Liver (tissue), 9 donors: ENCODE measurements around the gene FH. TPM values are rescaled to one million over a fixed set of nuclear protein-coding genes. Genes with fewer than 3 reads are reported as not detected.

Source experiments
- DNase-seq: peaks from one replicate; pipeline ENCODE4 v3.0.0-alpha.2; 2017; ENCODE audit warnings: low spot score
- H3K27ac ChIP-seq, 2 donors: one replicate each; pipeline ENCODE4 v1.7.0; 2013; ENCODE audit warnings: inconsistent platforms in 2 of 2, low read length in 2 of 2, control low read depth in 1 of 2, low read depth in 1 of 2, mild to moderate bottlenecking in 1 of 2
- H3K27me3 ChIP-seq, 4 donors: one replicate each; pipeline versions ENCODE4 v1.6.1 to v1.7.0; 2013; ENCODE audit warnings: low read length in 3 of 4, inconsistent platforms in 1 of 4, mild to moderate bottlenecking in 1 of 4, moderate library complexity in 1 of 4; ENCODE audit not compliant: control insufficient read depth in 4 of 4, insufficient read depth in 4 of 4
- H3K36me3 ChIP-seq, 4 donors: one replicate each; pipeline versions ENCODE4 v1.6.1 to v1.7.0; 2013; ENCODE audit warnings: low read length in 3 of 4, mild to moderate bottlenecking in 3 of 4, low read depth in 1 of 4, moderate library complexity in 1 of 4; ENCODE audit not compliant: control insufficient read depth in 4 of 4, insufficient read depth in 3 of 4
- H3K4me1 ChIP-seq, 4 donors: one replicate each; pipeline versions ENCODE4 v1.6.1 to v1.7.0; 2013; ENCODE audit warnings: low read length in 3 of 4, mild to moderate bottlenecking in 3 of 4, moderate library complexity in 1 of 4; ENCODE audit not compliant: control insufficient read depth in 4 of 4, insufficient read depth in 4 of 4
- H3K4me3 ChIP-seq, 3 donors: one replicate each; pipeline versions ENCODE4 v1.6.1 to v1.7.0; 2013; ENCODE audit warnings: low read length in 3 of 3, control low read depth in 1 of 3, low read depth in 1 of 3, mild to moderate bottlenecking in 1 of 3
- H3K9ac ChIP-seq, 2 donors: one replicate each; pipeline ENCODE4 v1.7.0; 2013; ENCODE audit warnings: low read length in 2 of 2, mild to moderate bottlenecking in 2 of 2, moderate library complexity in 2 of 2, control low read depth in 1 of 2, low read depth in 1 of 2
- H3K9me3 ChIP-seq, 4 donors: one replicate each; pipeline versions ENCODE4 v1.6.1 to v1.7.0; 2013; ENCODE audit warnings: low read length in 3 of 4; ENCODE audit not compliant: control insufficient read depth in 4 of 4
- EGR1 ChIP-seq, 2 donors: IDR thresholded peaks; 2 replicates each; pipeline ENCODE4 v1.6.1; 2016 to 2018; ENCODE audit warnings: antibody characterized with exemption in 2 of 2, low read depth in 2 of 2
- FOXA1 ChIP-seq: IDR thresholded peaks from 2 replicates; pipeline ENCODE4 v1.6.1; 2016; ENCODE audit warnings: antibody characterized with exemption
- FOXA2 ChIP-seq: IDR thresholded peaks from 2 replicates; pipeline ENCODE4 v1.6.1; 2016; ENCODE audit warnings: antibody characterized with exemption
- GABPA ChIP-seq, 2 donors: IDR thresholded peaks in 1 of 2; conservative IDR thresholded peaks in 1 of 2; 2 replicates each; pipeline ENCODE4 v1.6.1; 2016; ENCODE audit warnings: antibody characterized with exemption in 2 of 2, mild to moderate bottlenecking in 1 of 2, moderate library complexity in 1 of 2
- HNF4A ChIP-seq, 2 donors: conservative IDR thresholded peaks; 2 replicates each; pipeline ENCODE4 v1.6.1; 2016; ENCODE audit warnings: antibody characterized with exemption in 2 of 2, mild to moderate bottlenecking in 2 of 2
- HNF4G ChIP-seq: IDR thresholded peaks from 2 replicates; pipeline ENCODE4 v1.6.1; 2016; ENCODE audit warnings: antibody characterized with exemption
- JUND ChIP-seq, 2 donors: IDR thresholded peaks; 2 replicates each; pipeline ENCODE4 v1.6.1; 2016; ENCODE audit warnings: antibody characterized with exemption in 2 of 2
- NR2F2 ChIP-seq: IDR thresholded peaks from 2 replicates; pipeline ENCODE4 v1.6.1; 2016; ENCODE audit warnings: antibody characterized with exemption
- RXRA ChIP-seq, 2 donors: IDR thresholded peaks; 2 replicates each; pipeline ENCODE4 v1.6.1; 2017 to 2018; ENCODE audit warnings: antibody characterized with exemption in 2 of 2, mild to moderate bottlenecking in 1 of 2
- SP1 ChIP-seq: IDR thresholded peaks from 2 replicates; pipeline ENCODE4 v1.6.1; 2018; ENCODE audit warnings: antibody characterized with exemption, mild to moderate bottlenecking
- TAF1 ChIP-seq: conservative IDR thresholded peaks from 2 replicates; pipeline ENCODE4 v1.6.1; 2016; ENCODE audit warnings: antibody characterized with exemption, mild to moderate bottlenecking
- WGBS: extraction: QIAGEN DNeasy Blood & Tissue Kit; methylation state at CpG from one replicate; pipeline ENCODE4 v1.1.7; 2013; 5-methylcytosine and 5-hydroxymethylcytosine counted together
- polyA plus RNA-seq, 2 donors: library from polyadenylated mRNA; stranded (reverse) in 1 of 2; unstranded in 1 of 2; fragments of 200-250 nt in 1 of 2; fragments of >200 nt in 1 of 2; fragmentation: Nextera tagmentation in 1 of 2; extraction: Ambion mirVana in 1 of 2; gene quantifications; one replicate each; pipeline versions ENCODE4 v1.2.1 to v1.2.3, GENCODE V29; 2013 to 2015
- total RNA-seq, 2 donors: library from RNA; depleted of rRNA; stranded (reverse); fragments of >200 nt; gene quantifications; one replicate each; pipeline ENCODE4 v1.2.3, GENCODE V29; 2014
- TF ChIP-seq, protein P1 (sequence below): IDR thresholded peaks from 2 replicates; pipeline ENCODE4 v1.6.1; 2016; ENCODE audit warnings: antibody characterized with exemption
- TF ChIP-seq, protein P2 (sequence below): IDR thresholded peaks from 2 replicates; pipeline ENCODE4 v1.6.1; 2016; ENCODE audit warnings: antibody characterized with exemption, mild to moderate bottlenecking
- TF ChIP-seq, protein P3 (sequence below): IDR thresholded peaks from 2 replicates; pipeline ENCODE4 v1.6.1; 2016; ENCODE audit warnings: antibody characterized with exemption
- donor health status: healthy.
- donor health status: healthy.
- donor health status: healthy.
- donor health status: healthy.
- donor health status: healthy.

The FH gene
- total and polyA plus RNA-seq, 4 donors = 68.3 to 145 (median 120) TPM

DNA sequence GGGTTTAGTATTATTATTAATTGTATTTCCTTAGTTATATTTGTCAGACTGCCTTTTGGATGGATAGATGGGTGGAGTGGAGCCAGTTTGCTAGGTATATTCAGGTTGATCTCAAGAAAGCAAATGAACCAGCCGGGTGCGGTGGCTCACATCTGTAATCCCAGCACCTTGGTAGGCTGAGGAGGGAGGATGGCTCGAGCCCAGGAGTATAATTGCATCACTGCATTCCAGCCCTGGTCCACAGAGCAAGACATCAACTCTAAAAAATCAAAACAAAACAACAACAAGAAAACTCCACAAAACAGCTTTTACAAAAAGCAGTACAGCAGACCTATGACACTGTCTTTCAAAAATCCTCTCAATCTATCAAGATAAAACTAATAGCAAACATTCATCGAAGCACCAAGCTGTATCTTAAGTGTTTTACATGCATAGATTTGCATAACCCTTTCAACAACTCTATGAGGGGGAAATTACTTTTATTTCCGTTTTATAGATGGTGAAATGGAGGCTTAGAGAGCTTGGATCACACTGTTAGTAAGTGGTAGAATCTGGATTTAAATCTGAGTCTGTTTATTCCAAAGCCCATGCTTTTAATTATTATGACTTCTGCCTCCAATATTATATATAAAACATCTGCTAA, 38.1 kb upstream of the FH start:
- DNase-seq = no peak
- no peak overlapping the region for H3K9ac ChIP-seq
- H3K27ac ChIP-seq = peak overlapping the region; percentile 41 to 51
- peak; percentile 17 to 29 for TF ChIP-seq HNF4A (conservative IDR thresholded peaks at IDR 0.05)
- TF ChIP-seq, protein P1, sequence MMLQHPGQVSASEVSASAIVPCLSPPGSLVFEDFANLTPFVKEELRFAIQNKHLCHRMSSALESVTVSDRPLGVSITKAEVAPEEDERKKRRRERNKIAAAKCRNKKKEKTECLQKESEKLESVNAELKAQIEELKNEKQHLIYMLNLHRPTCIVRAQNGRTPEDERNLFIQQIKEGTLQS = peak; percentile 49
- TF ChIP-seq GABPA (IDR thresholded peaks at IDR 0.05 in 1 of 2, conservative IDR thresholded peaks at IDR 0.05 in 1 of 2) = no peak
- TF ChIP-seq JUND (IDR thresholded peaks at IDR 0.05) = no peak
- no peak for TF ChIP-seq NR2F2
- H3K4me1 ChIP-seq = peaks cover 6 to 40% (median 37%) of the 10 kb centered on the region in 4 donors
- WGBS = 45% methylated on average over 5 of the region's 5 CpGs
- peaks cover 0 to 10% (median 5%) of the 10 kb centered on the region in 4 donors for H3K36me3 ChIP-seq
- H3K4me3 ChIP-seq = no peak overlapping the region
- no peaks in the 10 kb centered on the region for H3K9me3 ChIP-seq
- H3K27me3 ChIP-seq = no peaks in the 10 kb centered on the region

DNA sequence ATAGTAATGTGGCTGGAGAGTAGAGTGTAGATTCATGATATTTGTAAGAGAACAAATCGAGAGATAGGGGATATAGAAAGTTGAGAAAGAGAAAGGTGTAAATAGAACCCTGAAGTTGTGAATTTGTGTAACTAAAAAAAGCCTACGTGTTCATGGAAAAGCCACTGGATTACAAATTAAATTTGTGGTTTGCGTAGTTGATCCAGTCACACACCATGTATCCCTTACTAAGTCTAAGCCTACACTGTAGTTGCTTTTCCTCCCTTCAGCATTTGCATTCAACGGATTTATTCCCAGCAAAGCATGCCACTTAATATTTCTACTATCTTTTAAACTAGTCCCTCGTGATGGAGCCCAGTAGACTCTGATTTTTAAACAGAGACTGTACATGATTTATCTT, 37.5 kb upstream of the FH start:
- Histone ChIP-seq H3K27ac (no peak overlapping the region), H3K9me3 (no peaks in the 10 kb centered on the region), H3K9ac (no peak overlapping the region), H3K36me3 (peaks cover 0 to 9% (median 7%) of the 10 kb centered on the region in 4 donors), H3K27me3 (no peaks in the 10 kb centered on the region), H3K4me1 (peaks cover 6 to 40% (median 37%) of the 10 kb centered on the region in 4 donors), H3K4me3 (no peak overlapping the region)
- TF ChIP-seq, protein P2, sequence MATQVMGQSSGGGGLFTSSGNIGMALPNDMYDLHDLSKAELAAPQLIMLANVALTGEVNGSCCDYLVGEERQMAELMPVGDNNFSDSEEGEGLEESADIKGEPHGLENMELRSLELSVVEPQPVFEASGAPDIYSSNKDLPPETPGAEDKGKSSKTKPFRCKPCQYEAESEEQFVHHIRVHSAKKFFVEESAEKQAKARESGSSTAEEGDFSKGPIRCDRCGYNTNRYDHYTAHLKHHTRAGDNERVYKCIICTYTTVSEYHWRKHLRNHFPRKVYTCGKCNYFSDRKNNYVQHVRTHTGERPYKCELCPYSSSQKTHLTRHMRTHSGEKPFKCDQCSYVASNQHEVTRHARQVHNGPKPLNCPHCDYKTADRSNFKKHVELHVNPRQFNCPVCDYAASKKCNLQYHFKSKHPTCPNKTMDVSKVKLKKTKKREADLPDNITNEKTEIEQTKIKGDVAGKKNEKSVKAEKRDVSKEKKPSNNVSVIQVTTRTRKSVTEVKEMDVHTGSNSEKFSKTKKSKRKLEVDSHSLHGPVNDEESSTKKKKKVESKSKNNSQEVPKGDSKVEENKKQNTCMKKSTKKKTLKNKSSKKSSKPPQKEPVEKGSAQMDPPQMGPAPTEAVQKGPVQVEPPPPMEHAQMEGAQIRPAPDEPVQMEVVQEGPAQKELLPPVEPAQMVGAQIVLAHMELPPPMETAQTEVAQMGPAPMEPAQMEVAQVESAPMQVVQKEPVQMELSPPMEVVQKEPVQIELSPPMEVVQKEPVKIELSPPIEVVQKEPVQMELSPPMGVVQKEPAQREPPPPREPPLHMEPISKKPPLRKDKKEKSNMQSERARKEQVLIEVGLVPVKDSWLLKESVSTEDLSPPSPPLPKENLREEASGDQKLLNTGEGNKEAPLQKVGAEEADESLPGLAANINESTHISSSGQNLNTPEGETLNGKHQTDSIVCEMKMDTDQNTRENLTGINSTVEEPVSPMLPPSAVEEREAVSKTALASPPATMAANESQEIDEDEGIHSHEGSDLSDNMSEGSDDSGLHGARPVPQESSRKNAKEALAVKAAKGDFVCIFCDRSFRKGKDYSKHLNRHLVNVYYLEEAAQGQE = no peak
- TF ChIP-seq TAF1 (no peak), EGR1 (IDR thresholded peaks at IDR 0.05; ENCODE audit: low read depth in 2 of 2) (no peak), JUND (IDR thresholded peaks at IDR 0.05) (no peak), FOXA1 (no peak), FOXA2 (no peak), SP1 (no peak), HNF4G (no peak), HNF4A (conservative IDR thresholded peaks at IDR 0.05) (no peak), RXRA (IDR thresholded peaks at IDR 0.05) (no peak)
- TF ChIP-seq, protein P3, sequence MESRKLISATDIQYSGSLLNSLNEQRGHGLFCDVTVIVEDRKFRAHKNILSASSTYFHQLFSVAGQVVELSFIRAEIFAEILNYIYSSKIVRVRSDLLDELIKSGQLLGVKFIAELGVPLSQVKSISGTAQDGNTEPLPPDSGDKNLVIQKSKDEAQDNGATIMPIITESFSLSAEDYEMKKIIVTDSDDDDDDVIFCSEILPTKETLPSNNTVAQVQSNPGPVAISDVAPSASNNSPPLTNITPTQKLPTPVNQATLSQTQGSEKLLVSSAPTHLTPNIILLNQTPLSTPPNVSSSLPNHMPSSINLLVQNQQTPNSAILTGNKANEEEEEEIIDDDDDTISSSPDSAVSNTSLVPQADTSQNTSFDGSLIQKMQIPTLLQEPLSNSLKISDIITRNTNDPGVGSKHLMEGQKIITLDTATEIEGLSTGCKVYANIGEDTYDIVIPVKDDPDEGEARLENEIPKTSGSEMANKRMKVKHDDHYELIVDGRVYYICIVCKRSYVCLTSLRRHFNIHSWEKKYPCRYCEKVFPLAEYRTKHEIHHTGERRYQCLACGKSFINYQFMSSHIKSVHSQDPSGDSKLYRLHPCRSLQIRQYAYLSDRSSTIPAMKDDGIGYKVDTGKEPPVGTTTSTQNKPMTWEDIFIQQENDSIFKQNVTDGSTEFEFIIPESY = no peak
- DNase-seq = no peak
- WGBS = 96% methylated on average over 5 of the region's 5 CpGs
